ENCODE results near the gene MT3. TPM values are rescaled to one million over a fixed set of nuclear protein-coding genes. Genes with fewer than 3 reads are reported as not detected.
A peak's percentile ranks its signal among the peaks of the same experiment; 100 is the strongest.

MT3 gene
- total RNA-seq, 3 donors from 2014 or later (not counting 1 experiment from before 2014, with no cell fraction given): not detected

GRCh38 chr16:56547120-56547948 is 42.0 kb upstream of the MT3 start:
- Histone ChIP-seq H3K4me1 (ENCODE audit: control insufficient read depth, insufficient read depth, low read length) (peaks cover 8% of the 10 kb centered on the region), H3K27me3 (ENCODE audit: control insufficient read depth, insufficient read depth, low read length) (no peaks in the 10 kb centered on the region), H3K4me3 (ENCODE audit: low read length) (no peak overlapping the region), H3K27ac (ENCODE audit: low read length) (no peak overlapping the region), H3K9me3 (ENCODE audit: control insufficient read depth, insufficient read depth, low read length) (no peaks in the 10 kb centered on the region), H3K36me3 (ENCODE audit: control insufficient read depth, insufficient read depth, low read length) (no peaks in the 10 kb centered on the region)
- no peak overlapping the region for H3K4me3 Mint-ChIP-seq
- DNase-seq (peak in 1 of 2 donors; percentile 9), ATAC-seq (no peak)
- no peak overlapping the region for H3K27ac Mint-ChIP-seq
- no peak for TF ChIP-seq CTCF (IDR thresholded peaks at IDR 0.05)
- peaks cover 9 to 15% of the 10 kb centered on the region in 2 donors for H3K27me3 Mint-ChIP-seq (ENCODE audit: low read depth in 2 of 2)
- H3K9me3 Mint-ChIP-seq: no peaks in the 10 kb centered on the region
- WGBS (ENCODE audit: insufficient coverage): 63% methylated on average over 11 of the region's 12 CpGs
- peaks cover 6 to 10% of the 10 kb centered on the region in 2 donors for H3K4me1 Mint-ChIP-seq
- H3K36me3 Mint-ChIP-seq: no peaks in the 10 kb centered on the region
- intact Hi-C loops (cut with micrococcal nuclease): no loop called here

GRCh38 chr16:56547949-56548567 is 41.3 kb upstream of the MT3 start:
- H3K36me3 Mint-ChIP-seq: no peaks in the 10 kb centered on the region
- H3K27ac ChIP-seq (ENCODE audit: low read length): no peak overlapping the region
- peaks cover 9% of the 10 kb centered on the region in 2 donors for H3K27me3 Mint-ChIP-seq (ENCODE audit: low read depth in 2 of 2)
- no peak overlapping the region for H3K4me3 ChIP-seq (ENCODE audit: low read length)
- H3K4me1 Mint-ChIP-seq: peaks cover 6 to 10% of the 10 kb centered on the region in 2 donors
- H3K4me3 Mint-ChIP-seq: no peak overlapping the region
- no peaks in the 10 kb centered on the region for H3K9me3 Mint-ChIP-seq
- H3K27ac Mint-ChIP-seq: no peak overlapping the region
- no peaks in the 10 kb centered on the region for H3K27me3 ChIP-seq (ENCODE audit: control insufficient read depth, insufficient read depth, low read length)
- no peaks in the 10 kb centered on the region for H3K9me3 ChIP-seq (ENCODE audit: control insufficient read depth, insufficient read depth, low read length)
- TF ChIP-seq CTCF (IDR thresholded peaks at IDR 0.05): no peak
- H3K36me3 ChIP-seq (ENCODE audit: control insufficient read depth, insufficient read depth, low read length): no peaks in the 10 kb centered on the region
- no peak for DNase-seq
- H3K4me1 ChIP-seq (ENCODE audit: control insufficient read depth, insufficient read depth, low read length): peaks cover 8% of the 10 kb centered on the region
- ATAC-seq: no peak
- WGBS (ENCODE audit: insufficient coverage): 74% methylated on average over 4 of the region's 4 CpGs
- intact Hi-C loops (cut with micrococcal nuclease): no loop called here

- Mint-ChIP-seq H3K36me3 (no peaks in the 10 kb centered on the region), H3K4me1 (peaks cover 6 to 10% of the 10 kb centered on the region in 2 donors), H3K27ac (no peak overlapping the region), H3K4me3 (no peak overlapping the region), H3K27me3 (ENCODE audit: low read depth in 2 of 2) (peaks cover 9 to 13% of the 10 kb centered on the region in 2 donors), H3K9me3 (no peaks in the 10 kb centered on the region)
- no peaks in the 10 kb centered on the region for H3K36me3 ChIP-seq (ENCODE audit: control insufficient read depth, insufficient read depth, low read length)
- no peak for TF ChIP-seq CTCF (IDR thresholded peaks at IDR 0.05)
- no peaks in the 10 kb centered on the region for H3K27me3 ChIP-seq (ENCODE audit: control insufficient read depth, insufficient read depth, low read length)
- intact Hi-C loops (cut with micrococcal nuclease): no loop called here
- no peak for DNase-seq
- no peak for ATAC-seq
- no peaks in the 10 kb centered on the region for H3K9me3 ChIP-seq (ENCODE audit: control insufficient read depth, insufficient read depth, low read length)
- no peak overlapping the region for H3K27ac ChIP-seq (ENCODE audit: low read length)
- peaks cover 8% of the 10 kb centered on the region for H3K4me1 ChIP-seq (ENCODE audit: control insufficient read depth, insufficient read depth, low read length)
- H3K4me3 ChIP-seq (ENCODE audit: low read length): no peak overlapping the region
Observed at GRCh38 chr16:56549161-56549560, 40.2 kb upstream of the MT3 start.
